ENCODE measurements around the gene IFNAR2. TPM values are rescaled to one million over a fixed set of nuclear protein-coding genes. Genes with fewer than 3 reads are reported as not detected.

IFNAR2 gene
- total RNA-seq, 1 experiment from 2014 or later = 28.2 TPM

- Histone ChIP-seq H3K36me3 (ENCODE audit: insufficient read depth, low read length, poor library complexity, severe bottlenecking) (peaks cover 45% of the 10 kb centered on the region), H3K27me3 (replicated peaks; ENCODE audit: insufficient read depth, low read depth, low read length, poor library complexity) (no peaks in the 10 kb centered on the region), H3K27ac (ENCODE audit: low read depth, low read length, poor library complexity, severe bottlenecking) (no peak overlapping the region), H3K9me3 (ENCODE audit: low read depth, low read length, poor library complexity, severe bottlenecking) (no peaks in the 10 kb centered on the region), H3K4me3 (ENCODE audit: low read depth, low read length, poor library complexity, severe bottlenecking) (no peak overlapping the region), H3K4me1 (ENCODE audit: insufficient read depth, low read length, poor library complexity, severe bottlenecking) (peaks cover 12% of the 10 kb centered on the region)
- BruUV-seq (replicated peaks) = no TSS peak
- TF ChIP-seq CTCF (conservative IDR thresholded peaks at IDR 0.05; ENCODE audit: low read depth, low read length) (no peak), EZH2 (IDR thresholded peaks at IDR 0.05; ENCODE audit: borderline replicate concordance, low read depth, low read length, poor library complexity, severe bottlenecking) (no peak)
- DNase-seq (ENCODE audit: low spot score) = no peak
- POLR2A ChIA-PET (ENCODE audit: low non-redundant PET) = no interaction called here
- CTCF ChIA-PET = no interaction called here
- intact Hi-C loops (cut with micrococcal nuclease; ENCODE audit: unreplicated experiment) = no loop called here
Observed at GRCh38 chr21:33244779-33245105, 15.0 kb downstream of the IFNAR2 start.

- no TSS peak for BruUV-seq (replicated peaks)
- CTCF ChIA-PET = no interaction called here
- no peak for TF ChIP-seq EZH2 (IDR thresholded peaks at IDR 0.05; ENCODE audit: borderline replicate concordance, low read depth, low read length, poor library complexity, severe bottlenecking)
- no peak for TF ChIP-seq CTCF (conservative IDR thresholded peaks at IDR 0.05; ENCODE audit: low read depth, low read length)
Observed at GRCh38 chr21:33245289-33245918, 15.7 kb downstream of the IFNAR2 start.

GRCh38 chr21:33246506-33246905, 16.8 kb downstream of the IFNAR2 start:
- TF ChIP-seq CTCF (conservative IDR thresholded peaks at IDR 0.05; ENCODE audit: low read depth, low read length) (no peak), EZH2 (IDR thresholded peaks at IDR 0.05; ENCODE audit: borderline replicate concordance, low read depth, low read length, poor library complexity, severe bottlenecking) (no peak)
- no peaks in the 10 kb centered on the region for H3K9me3 ChIP-seq (ENCODE audit: low read depth, low read length, poor library complexity, severe bottlenecking)
- no peaks in the 10 kb centered on the region for H3K27me3 ChIP-seq (replicated peaks; ENCODE audit: insufficient read depth, low read depth, low read length, poor library complexity)
- POLR2A ChIA-PET (ENCODE audit: low non-redundant PET) = no interaction called here
- H3K27ac ChIP-seq (ENCODE audit: low read depth, low read length, poor library complexity, severe bottlenecking) = no peak overlapping the region
- peaks cover 12% of the 10 kb centered on the region for H3K4me1 ChIP-seq (ENCODE audit: insufficient read depth, low read length, poor library complexity, severe bottlenecking)
- CTCF ChIA-PET = no interaction called here
- no TSS peak for BruUV-seq (replicated peaks)
- no peak for DNase-seq (ENCODE audit: low spot score)
- intact Hi-C loops (cut with micrococcal nuclease; ENCODE audit: unreplicated experiment) = no loop called here
- H3K4me3 ChIP-seq (ENCODE audit: low read depth, low read length, poor library complexity, severe bottlenecking) = no peak overlapping the region
- peaks cover 61% of the 10 kb centered on the region for H3K36me3 ChIP-seq (ENCODE audit: insufficient read depth, low read length, poor library complexity, severe bottlenecking)

More at GRCh38 chr21:33245289-33245918, 15.7 kb downstream of the IFNAR2 start:
- no peak for DNase-seq (ENCODE audit: low spot score)
- peaks cover 12% of the 10 kb centered on the region for H3K4me1 ChIP-seq (ENCODE audit: insufficient read depth, low read length, poor library complexity, severe bottlenecking)
- H3K27ac ChIP-seq (ENCODE audit: low read depth, low read length, poor library complexity, severe bottlenecking) = no peak overlapping the region
- intact Hi-C loops (cut with micrococcal nuclease; ENCODE audit: unreplicated experiment) = no loop called here
- H3K36me3 ChIP-seq (ENCODE audit: insufficient read depth, low read length, poor library complexity, severe bottlenecking) = peaks cover 50% of the 10 kb centered on the region
- no peak overlapping the region for H3K4me3 ChIP-seq (ENCODE audit: low read depth, low read length, poor library complexity, severe bottlenecking)
- POLR2A ChIA-PET (ENCODE audit: low non-redundant PET) = no interaction called here
- no peaks in the 10 kb centered on the region for H3K9me3 ChIP-seq (ENCODE audit: low read depth, low read length, poor library complexity, severe bottlenecking)
- no peaks in the 10 kb centered on the region for H3K27me3 ChIP-seq (replicated peaks; ENCODE audit: insufficient read depth, low read depth, low read length, poor library complexity)

Data from A673 (cell line).